Mesothelial cell of epicardium (in vitro differentiated cells): ENCODE data around the gene CYTH2. TPM values are rescaled to one million over a fixed set of nuclear protein-coding genes. Genes with fewer than 3 reads are reported as not detected.

Experiments used
- DNase-seq, 2 experiments: peaks; one replicate each; pipeline ENCODE4 v3.0.0; 2021; ENCODE audit warnings: low spot score in 2 of 2; ENCODE audit not compliant: unreplicated experiment in 2 of 2
- H3K27ac Mint-ChIP-seq: 2 replicates; pipeline ENCODE4 v1.8.0; 2021; ENCODE audit warnings: mixed read lengths
- H3K27me3 Mint-ChIP-seq: 2 replicates; pipeline ENCODE4 v1.8.0; 2021; ENCODE audit warnings: low read depth, mixed read lengths
- H3K36me3 Mint-ChIP-seq: 2 replicates; pipeline ENCODE4 v1.8.0; 2021; ENCODE audit warnings: mixed read lengths
- H3K4me1 Mint-ChIP-seq: 2 replicates; pipeline ENCODE4 v1.8.0; 2021; ENCODE audit warnings: mixed read lengths
- H3K4me3 Mint-ChIP-seq: 2 replicates; pipeline ENCODE4 v1.8.0; 2021; ENCODE audit warnings: mild to moderate bottlenecking, moderate library complexity, mixed read lengths
- H3K9me3 Mint-ChIP-seq: 2 replicates; pipeline ENCODE4 v1.8.0; 2021; ENCODE audit warnings: mixed read lengths
- CTCF ChIP-seq: fragments of 200-600 bp; sonication (generic); IDR thresholded peaks from one replicate; pipeline ENCODE4 v1.5.0; 2021; ENCODE audit warnings: antibody characterized with exemption; ENCODE audit not compliant: unreplicated experiment
- total RNA-seq: library from RNA; stranded (reverse); gene quantifications from 3 replicates; pipeline ENCODE4 v1.2.1, GENCODE V29; 2021

Gene CYTH2
- total RNA-seq, 1 donor from 2014 or later: 190 TPM

GRCh38 chr19:48520134-48520533 lies 51.0 kb downstream of the CYTH2 start:
- H3K9me3 Mint-ChIP-seq: peaks cover 9% of the 10 kb centered on the region
- TF ChIP-seq CTCF: no peak
- peaks cover 7% of the 10 kb centered on the region for H3K4me1 Mint-ChIP-seq
- no peaks in the 10 kb centered on the region for H3K36me3 Mint-ChIP-seq
- no peak overlapping the region for H3K27ac Mint-ChIP-seq
- no peaks in the 10 kb centered on the region for H3K27me3 Mint-ChIP-seq
- no peak overlapping the region for H3K4me3 Mint-ChIP-seq
- no peak for DNase-seq

GRCh38 chr19:48524221-48524620 lies 55.1 kb downstream of the CYTH2 start:
- H3K27ac Mint-ChIP-seq: no peak overlapping the region
- no peak overlapping the region for H3K4me3 Mint-ChIP-seq
- TF ChIP-seq CTCF: no peak
- no peaks in the 10 kb centered on the region for H3K27me3 Mint-ChIP-seq
- peaks cover 25% of the 10 kb centered on the region for H3K9me3 Mint-ChIP-seq
- no peaks in the 10 kb centered on the region for H3K4me1 Mint-ChIP-seq
- DNase-seq: no peak
- H3K36me3 Mint-ChIP-seq: peaks cover 1% of the 10 kb centered on the region

GRCh38 chr19:48524732-48525131 lies 55.6 kb downstream of the CYTH2 start:
- Mint-ChIP-seq H3K27me3 (no peaks in the 10 kb centered on the region), H3K9me3 (peaks cover 26% of the 10 kb centered on the region), H3K4me3 (no peak overlapping the region), H3K4me1 (no peaks in the 10 kb centered on the region), H3K36me3 (peaks cover 1% of the 10 kb centered on the region), H3K27ac (no peak overlapping the region)
- no peak for TF ChIP-seq CTCF
- DNase-seq: no peak

GRCh38 chr19:48529156-48529555 lies 60.0 kb downstream of the CYTH2 start:
- DNase-seq: no peak
- Mint-ChIP-seq H3K4me3 (no peak overlapping the region), H3K9me3 (peaks cover 24% of the 10 kb centered on the region), H3K36me3 (peaks cover 1% of the 10 kb centered on the region), H3K4me1 (peaks cover 4% of the 10 kb centered on the region), H3K27me3 (no peaks in the 10 kb centered on the region), H3K27ac (no peak overlapping the region)
- TF ChIP-seq CTCF: no peak

GRCh38 chr19:48530066-48530720 lies 61.0 kb downstream of the CYTH2 start:
- no peak for TF ChIP-seq CTCF
- peak overlapping the region; percentile 59 for H3K27ac Mint-ChIP-seq

GRCh38 chr19:48530770-48531169 lies 61.6 kb downstream of the CYTH2 start:
- no peaks in the 10 kb centered on the region for H3K27me3 Mint-ChIP-seq
- H3K4me1 Mint-ChIP-seq: peaks cover 4% of the 10 kb centered on the region
- peaks cover 17% of the 10 kb centered on the region for H3K9me3 Mint-ChIP-seq

More at GRCh38 chr19:48530066-48530720, 61.0 kb downstream of the CYTH2 start:
- H3K4me1 Mint-ChIP-seq: peaks cover 4% of the 10 kb centered on the region
- H3K36me3 Mint-ChIP-seq: peaks cover 1% of the 10 kb centered on the region
- H3K9me3 Mint-ChIP-seq: peaks cover 17% of the 10 kb centered on the region
- DNase-seq: no peak
- no peak overlapping the region for H3K4me3 Mint-ChIP-seq
- no peaks in the 10 kb centered on the region for H3K27me3 Mint-ChIP-seq

More at GRCh38 chr19:48530770-48531169, 61.6 kb downstream of the CYTH2 start:
- Mint-ChIP-seq H3K36me3 (peaks cover 1% of the 10 kb centered on the region), H3K27ac (no peak overlapping the region), H3K4me3 (no peak overlapping the region)
- DNase-seq: no peak
- TF ChIP-seq CTCF: no peak
